Embryonic facial prominence (tissue), 1 donor: ENCODE measurements around the gene CCDC60.

ENCODE experiments used
- DNase-seq: peaks from one replicate; pipeline ENCODE4 v3.0.0-alpha.2; 2016; ENCODE audit errors: extremely low spot score

Gene CCDC60, protein sequence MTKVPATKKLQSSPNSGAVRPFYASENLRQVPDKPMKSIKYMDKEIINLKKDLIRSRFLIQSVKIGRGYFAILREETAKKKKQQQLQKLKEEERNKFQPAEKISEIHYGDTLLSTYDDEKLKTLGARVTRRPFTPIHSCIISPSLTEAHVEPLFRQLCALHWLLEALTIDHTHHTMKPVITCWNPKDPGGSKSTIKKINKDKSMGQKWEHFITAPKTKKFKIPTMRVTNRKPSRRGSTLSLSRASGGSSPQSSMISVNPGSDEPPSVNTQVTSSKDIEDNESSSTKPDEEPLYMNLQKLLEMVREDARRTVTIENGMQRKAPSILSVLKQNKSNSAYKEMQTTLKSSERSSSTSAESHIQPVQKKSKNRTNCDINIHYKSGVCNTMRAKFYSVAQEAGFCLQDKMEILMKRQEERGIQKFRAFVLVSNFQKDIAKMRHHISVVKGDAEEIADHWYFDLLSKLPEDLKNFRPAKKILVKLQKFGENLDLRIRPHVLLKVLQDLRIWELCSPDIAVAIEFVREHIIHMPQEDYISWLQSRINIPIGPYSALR

DNA sequence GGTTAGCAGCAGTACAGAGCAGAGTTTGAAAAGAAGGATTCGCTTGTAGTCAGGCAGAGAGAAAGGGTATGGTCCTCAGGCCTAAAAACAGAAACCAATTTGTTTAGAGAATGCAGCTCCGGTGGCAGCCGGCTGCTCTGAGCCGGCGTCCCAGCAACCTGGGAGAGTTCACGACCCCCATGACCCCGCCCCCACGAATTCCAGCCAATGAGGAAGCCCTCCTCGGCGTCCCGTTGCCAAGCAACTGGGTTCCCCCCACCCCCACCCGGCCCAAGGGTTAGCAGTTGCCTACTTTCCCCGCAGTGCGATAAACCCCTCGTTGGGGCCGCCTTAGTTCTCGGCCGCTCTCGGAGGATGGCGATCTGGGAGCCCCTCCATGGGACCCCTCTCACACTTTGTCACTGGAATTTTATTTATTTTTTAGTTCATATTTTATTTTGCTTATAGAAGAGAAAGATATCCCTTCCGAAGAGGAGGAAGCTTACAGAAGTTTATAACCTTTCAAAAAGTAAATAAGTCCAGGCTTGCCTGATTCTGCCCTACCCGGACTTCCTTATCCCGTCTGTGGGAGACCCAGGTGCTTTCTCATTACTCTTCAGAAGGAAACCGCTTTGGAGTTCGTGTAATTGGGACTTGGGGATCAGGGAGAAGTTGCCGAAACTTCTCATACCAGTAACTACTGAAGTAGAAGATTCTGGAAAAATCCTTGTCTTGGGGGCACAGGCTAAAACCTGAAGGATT lies at the start of gene CCDC60:
Gene CCDC60, plus strand, starts transcription at position 300 of the 741 bp plus-strand sequence. CDS start 448 bp downstream, outside the sequence.
- DNase-seq, result no peak

DNA sequence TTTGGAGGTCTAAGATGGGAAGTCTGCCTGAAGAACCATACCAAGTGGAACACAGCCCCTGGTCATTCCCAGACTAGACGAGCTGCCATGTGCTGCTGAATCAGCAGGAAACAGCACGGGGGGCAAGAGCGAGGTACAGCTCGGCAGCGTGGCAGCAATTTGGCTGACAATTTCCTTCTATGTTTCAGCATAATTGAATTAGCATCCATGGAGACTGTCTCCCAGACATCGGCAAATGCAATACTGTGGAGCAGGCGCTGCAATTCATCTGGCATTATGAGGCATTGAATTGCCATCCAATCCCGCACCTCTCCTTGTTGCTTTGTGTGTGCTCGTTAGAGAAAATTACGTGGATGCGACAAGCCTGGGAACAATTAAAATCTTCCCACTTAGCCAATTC lies 46.0 kb upstream of the CCDC60 start:
- no peak for DNase-seq

DNA sequence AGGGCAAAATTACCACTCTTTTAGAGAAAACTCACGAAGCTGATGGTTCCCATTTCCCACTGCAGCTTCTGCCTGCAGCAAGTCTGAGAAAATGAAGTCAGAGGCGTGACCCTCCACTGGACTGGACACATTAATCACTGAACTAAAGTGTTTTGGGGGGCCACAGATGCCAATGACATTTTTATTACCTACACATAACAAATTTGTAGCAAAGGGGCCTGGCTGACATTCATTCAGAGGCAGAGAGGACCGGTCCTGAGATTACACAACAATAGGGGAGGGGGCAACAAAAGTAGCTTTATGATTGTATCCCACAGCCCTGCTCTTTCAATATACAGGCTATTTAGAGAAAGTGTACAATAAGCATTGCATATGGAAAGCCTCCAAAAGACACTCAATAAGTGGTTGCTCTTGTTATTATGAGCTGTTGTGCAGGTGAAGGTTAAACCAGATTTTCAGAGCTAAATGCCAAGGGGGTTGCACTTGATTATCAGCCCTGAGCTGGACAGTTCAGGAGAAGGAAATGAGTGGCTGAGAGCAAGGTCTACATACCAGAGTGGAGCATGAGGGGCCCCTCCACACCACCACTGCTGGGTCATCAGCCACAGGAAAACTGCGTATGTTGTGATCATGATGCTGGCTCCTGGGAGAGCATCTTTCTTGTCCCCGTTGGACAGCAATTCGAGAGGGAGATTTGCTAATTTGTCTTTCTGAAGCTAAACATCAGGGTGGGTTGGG lies 41.5 kb upstream of the CCDC60 start:
- DNase-seq, result no peak

DNA sequence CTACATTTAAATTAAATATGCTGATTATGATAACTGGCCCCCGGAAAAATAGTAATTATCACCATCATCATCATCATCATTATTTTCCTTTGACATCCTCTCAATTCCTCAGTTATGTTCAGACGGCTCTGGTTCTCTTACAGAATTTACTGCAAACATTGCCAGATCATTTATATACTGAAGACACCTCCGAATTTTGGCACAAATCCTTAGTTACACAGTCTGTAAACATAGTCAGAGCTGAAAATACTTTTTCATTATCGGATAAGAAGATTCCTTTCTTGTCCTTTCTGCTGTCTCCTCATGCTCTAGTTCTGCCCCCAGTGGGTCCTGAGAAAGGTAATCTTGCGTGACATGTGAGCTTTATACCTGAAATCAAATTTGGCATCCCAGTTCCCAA lies 40.3 kb upstream of the CCDC60 start:
- no peak for DNase-seq

DNA sequence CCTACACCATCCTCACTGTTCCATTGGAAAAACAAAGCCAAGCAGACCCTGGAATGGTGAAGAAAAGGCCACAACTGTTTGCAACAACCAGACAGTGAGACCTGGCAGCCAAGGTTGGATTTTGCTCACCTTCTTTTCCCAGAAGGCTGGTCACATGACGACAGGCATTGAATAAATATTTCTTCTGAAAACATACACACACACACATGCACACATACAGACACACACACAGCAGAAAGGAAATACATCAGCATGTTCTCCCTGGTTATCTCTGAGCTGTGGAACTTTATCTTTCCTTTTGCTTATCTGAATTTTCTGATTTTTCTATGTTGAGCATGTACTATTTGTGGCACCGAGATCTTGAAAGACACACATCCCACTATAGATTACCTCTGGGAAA lies 38.0 kb upstream of the CCDC60 start:
- DNase-seq, result no peak

DNA sequence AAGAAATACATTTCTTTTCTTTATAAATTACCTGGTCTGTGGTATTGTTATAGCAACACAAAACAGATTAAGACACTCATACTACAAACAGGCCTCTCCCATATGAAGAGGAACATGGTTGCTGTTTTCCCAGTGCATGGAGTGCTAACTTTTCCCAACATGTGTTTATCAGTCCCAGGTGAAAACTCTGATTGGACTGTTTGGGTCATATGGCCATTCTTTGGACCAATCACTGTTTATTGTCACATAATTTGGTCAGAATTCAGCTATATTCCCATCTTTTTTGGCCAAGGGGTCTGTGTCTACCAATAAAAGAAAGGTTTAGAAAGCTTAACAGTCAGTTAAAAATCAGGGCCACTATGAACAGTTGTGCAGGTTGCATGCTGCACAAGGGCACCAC lies 35.4 kb upstream of the CCDC60 start:
- DNase-seq, result no peak

DNA sequence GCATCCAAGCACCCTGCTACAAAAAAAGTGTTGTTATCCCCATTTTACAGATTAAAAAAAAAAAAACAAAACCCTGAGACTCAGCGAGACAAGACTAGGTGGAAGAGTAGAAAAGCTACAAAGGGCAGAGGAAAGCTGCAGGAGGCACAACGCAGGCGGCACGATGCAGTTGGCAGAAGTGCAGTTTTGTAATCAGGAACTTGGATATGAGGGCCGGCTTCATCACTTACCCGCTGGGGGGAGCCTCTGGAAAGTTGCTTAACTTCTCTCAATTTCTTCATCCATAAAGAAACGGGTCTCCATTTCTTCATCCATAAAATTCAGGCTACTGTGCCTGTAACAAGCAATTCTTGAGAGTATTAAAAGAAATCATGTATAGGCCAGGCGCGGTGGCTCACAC lies 33.1 kb upstream of the CCDC60 start:
- no peak for DNase-seq

DNA sequence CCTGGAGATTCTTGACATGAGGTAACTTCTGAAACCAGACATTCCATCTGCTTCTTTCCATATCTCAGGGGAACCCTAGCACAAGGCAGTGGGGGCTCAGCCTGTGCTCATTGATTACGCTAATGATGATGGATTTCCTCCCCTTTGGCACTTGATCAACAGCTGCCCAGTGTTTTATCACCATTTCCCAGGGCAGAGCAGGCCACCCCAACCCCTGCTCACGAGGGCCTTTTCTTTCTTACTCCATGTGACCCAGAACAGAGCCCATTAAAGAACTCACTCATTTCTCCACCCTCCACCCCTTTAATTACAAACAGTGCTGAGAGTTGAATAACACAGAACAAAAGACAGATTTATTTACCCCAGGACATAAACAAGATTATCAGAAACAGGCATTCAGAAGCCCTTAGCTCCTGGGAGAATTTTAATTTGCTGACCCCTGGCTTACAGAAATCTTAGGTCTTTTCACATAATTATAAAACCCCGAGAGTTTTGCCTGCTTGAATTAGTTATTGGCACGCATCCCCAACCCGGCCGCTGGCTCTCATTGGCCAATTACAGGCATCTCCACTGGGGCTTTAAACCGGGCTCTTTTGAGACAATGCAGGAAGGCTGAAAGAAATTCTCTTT lies 32.0 kb upstream of the CCDC60 start:
- DNase-seq, result no peak

DNA sequence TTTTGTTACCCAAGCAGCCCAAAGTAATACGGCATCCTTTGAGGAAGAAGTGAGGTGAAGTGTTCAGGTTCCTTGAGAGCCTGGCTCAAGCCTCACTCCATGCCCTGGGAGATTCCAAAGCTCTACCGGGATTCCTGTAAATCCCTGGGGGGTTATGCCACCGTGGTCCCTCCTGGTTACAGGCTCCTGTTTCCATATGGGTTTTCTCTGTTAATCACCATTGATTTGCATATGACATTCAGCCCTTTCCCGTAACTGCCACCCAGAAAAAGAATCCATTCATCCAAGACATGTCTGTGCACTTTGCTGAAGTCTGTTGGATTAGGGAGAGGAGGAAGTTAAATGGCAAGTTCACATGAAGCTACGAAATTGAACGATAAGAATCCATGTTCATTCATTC lies 27.9 kb upstream of the CCDC60 start:
- DNase-seq, result no peak

DNA sequence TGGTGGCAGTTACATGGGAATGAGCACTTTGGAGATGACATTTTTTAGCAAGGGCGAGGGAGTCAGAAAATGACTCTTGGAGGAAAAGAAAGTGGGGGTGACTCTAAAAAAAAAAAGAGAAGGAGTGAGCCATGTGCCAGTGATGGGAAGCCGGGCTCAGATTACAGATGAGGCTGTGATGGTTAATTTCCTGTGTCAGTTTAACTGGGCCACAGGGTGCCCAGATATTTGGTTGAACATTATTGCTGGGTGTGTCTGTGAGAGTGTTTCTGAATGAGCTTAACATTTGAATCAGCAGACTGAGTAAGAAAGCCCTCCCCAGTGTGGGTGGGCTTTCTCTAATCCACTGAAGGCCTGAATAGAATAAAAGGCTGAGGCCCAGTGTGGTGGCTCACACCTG lies 26.8 kb upstream of the CCDC60 start:
- DNase-seq, result no peak

DNA sequence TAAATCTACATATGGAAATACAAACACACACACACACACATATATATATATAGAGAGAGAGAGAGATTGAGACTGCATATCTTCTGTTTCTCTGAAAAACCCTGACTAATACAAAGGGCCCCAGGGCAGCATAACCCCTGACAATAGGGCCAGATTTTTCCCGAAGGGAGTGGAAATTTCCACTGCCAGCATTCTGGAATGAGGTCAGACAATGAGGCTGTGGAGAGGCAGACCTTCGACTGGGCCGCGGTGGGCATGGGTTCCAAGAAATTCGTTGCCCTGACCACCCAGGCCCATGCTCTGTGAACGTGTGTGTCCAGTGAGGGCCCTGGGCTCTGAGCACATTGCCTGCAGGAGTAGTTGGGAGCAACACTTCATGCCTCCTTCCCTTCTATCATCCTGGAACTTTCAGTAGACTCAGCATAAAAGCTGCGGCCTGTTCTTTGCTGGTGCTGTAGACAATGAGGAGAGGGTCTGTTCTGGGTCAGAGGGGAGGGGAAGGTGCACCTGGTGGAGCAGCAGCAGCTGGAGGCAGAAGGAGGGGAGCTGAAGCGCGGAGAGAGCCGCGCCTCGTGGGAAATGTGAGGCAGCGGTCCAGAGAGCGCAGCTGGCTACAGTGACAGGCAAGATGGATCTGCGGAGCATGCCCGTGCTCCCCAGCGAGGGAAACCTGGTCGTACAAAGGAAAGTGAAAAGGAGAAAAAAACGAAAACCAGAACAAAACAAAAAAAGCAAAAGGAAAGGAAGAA lies 25.6 kb upstream of the CCDC60 start:
- DNase-seq, result no peak

DNA sequence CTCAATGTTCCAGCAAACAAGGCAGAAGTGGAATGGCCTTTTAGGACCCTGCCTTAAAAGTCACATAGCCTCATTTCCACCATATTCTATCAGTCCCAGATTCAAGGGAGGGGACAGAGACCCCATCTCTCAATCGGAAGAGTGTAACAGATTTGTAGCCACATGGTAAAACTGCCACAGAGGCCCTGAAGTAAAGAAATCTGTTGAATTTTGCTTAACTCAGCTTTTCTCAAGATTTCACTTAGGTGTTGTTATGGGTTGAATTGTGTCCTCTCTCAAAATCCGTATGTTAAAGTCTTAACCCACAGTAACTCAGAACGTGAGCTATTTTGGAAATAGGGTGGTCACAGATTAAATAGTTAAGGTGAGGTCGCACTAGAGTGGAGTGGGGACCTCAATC lies 22.7 kb upstream of the CCDC60 start:
- DNase-seq, result no peak

DNA sequence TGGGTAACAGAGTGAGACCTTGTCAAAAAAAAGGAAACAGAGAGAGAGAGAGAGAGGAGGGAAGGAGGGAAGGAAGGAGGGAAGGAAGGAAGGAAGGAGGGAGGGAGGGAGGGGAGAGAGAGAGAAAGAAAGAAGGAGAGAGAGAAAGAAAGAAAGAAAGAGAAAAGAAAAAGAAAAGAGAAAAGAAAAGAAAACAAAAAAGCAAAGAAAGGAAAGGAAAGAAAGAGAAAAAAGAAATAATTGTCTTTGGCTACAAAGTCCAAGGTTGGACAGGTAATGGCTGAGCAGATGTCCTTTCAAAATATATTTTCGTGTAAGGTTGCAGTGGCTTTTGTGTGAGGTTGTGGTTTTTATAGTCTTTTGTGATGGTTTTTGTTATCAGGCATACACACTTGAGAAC lies 21.6 kb upstream of the CCDC60 start:
- DNase-seq, result no peak

DNA sequence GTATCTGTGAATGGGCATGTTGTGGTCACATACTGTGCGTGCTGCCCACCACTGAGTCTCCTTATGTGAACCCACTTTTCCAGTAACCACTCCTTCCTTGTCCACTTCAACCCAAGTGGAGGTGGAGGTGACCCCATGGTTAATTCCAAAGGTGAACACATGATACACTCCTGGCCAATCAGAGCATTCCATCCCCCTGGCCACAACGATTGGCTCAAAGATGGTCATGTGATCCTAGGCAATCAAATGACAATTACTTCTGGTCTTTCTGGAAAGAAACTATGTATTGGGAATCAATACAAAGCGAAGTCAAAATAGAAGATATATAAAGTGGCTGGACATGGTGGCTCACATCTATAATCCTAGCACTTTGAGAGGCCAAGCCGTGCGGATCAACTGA lies 20.2 kb upstream of the CCDC60 start:
- DNase-seq, result no peak

DNA sequence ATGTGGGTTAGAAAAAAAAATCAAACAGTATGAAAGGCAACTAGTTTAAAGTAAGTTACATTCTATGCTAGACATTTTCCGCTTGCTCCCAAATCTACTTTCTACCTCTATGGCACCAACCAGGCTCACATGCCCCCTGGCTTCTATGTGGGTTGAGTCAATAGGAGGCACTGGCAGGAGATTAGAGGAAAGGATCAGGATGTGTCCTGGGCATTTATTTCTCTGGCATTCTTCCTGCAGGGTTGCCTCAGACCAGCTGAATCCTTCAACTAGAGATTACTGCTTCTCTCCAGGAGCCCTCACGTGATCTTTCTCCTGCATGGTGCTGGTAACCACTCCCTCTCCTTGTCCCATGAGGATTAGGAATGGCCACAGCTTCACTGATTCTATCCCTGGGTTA lies 14.9 kb upstream of the CCDC60 start:
- DNase-seq, result no peak

DNA sequence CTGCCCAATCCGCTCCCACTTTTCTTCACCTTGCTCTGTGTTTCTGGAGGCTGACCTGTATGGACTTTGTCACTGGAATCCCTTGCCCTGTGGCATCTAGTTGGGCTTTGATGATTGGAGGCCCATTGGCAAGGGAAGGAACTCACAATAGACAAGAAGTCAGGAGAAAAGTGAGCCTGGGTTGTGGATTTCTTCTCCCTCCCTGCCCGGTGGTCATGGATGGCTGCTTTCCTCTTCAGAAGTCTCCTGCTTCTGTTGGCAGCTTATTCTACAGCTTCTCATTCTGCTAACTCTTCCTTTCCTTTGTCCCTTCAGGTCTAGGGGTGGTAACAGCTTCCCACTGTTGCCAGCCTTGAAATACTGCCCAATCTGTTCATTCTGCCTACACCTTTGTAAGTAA lies 13.9 kb upstream of the CCDC60 start:
- no peak for DNase-seq

DNA sequence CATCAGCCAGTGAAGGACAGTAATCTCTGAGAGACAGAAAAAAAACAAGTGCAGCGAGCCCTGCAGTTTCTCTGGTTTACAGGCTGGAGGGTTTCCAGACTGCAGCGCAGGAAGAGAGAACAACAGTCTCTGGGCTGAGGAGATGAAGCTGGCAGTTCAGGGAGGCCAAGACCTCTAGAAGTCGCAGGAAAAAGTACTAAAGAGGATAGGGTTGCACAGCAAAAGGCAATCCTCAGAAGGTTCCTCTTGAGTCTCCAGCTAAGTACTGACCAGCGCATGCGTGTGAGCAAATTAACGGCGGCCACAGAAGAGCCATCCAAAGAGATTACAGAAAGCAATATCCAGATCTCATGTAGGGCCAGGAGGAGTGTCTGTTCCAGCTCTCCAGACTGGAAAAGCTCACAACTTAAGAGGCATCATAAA lies 12.2 kb upstream of the CCDC60 start:
- DNase-seq, result no peak

DNA sequence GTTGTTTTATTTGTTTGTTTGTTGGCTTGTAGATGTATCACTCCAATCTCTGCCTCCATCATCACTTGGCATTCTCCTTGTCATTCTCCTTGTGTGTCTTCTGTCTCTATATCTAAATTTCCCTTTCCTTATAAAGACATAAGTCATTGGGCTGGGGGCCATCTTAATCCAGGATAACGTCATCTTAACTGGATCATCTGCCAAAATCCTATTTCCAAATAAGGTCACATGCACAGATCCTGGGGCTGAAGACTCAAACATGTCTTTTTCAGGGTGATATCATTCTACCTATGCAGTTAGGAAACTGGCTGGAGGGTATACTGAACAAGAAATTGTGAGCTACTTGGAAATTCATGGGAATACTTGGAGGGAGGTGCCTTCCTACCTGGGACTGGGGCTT lies 8.7 kb upstream of the CCDC60 start:
- no peak for DNase-seq

DNA sequence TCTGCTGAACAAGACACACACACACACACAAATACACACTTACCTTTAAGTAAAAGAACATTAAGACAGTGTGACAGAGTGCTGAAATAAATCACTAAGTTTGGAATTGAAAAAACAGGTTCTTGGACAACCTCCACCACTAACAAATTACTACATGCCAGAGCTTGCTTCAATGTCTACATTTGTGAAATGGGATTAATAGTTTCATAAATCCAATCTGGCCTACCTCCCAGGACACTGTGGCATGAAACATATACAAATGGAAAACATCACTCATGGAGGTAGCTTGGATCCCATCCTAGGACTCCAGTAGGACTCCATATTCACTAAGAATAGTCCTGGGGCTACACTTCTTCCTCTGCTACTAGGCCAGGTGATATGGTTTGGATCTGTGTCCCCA lies 8.2 kb upstream of the CCDC60 start:
- no peak for DNase-seq

DNA sequence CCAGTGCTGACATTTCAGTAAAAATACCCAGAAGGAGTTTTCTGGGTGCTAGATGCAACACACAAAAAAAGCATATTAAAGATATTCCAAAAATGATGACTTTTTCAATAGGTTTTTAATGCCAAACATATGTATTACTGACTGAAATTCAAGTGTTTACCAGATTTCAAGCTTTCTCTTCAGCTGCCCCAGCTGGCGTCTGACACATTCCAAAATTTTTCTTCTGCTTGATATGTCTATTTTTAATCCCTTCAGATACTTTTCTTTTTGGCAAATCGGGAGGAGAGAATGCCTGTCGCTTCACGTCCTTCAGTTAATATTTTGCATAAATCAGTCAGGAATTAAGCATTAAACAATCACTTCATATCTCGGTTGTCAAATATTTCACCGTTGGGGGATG lies 7.1 kb upstream of the CCDC60 start:
- no peak for DNase-seq

DNA sequence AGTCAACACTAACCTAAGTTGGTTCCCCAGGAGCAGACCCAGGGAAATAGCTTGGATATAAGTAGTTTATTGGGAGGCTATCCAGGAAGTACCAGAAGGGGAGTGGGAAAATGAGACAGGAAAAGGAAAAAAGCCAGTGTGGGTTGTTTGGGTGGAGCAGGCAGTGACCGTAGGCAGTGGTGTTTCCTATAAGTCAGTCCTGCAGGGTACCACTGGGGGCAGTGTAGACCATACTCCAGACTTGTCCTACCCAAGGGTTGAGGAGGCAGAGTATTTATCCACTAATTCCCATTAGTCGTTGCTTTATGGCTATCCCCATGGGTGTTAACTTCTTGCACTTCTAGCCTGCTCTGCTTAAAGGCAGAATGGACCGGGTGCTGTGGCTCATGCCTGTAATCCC lies 6.4 kb upstream of the CCDC60 start:
- DNase-seq, result no peak
